A673 (cell line): Measurements from ENCODE around the gene WDR37.

Experiments used
- EZH2 ChIP-seq: fragments of 200-600 bp; sonication (generic); IDR thresholded peaks from 2 replicates; pipeline ENCODE4 v1.6.1; 2017; ENCODE audit warnings: borderline replicate concordance, low read depth, mild to moderate bottlenecking, mixed read lengths, antibody characterized with exemption, low read length; ENCODE audit not compliant: poor library complexity, severe bottlenecking
- TF ChIP-seq, protein P1 (sequence below): fragments of 300-800, 200-600 bp; sonication (generic); conservative IDR thresholded peaks from 2 replicates; pipeline ENCODE4 v1.5.1; 2017; ENCODE audit warnings: low read depth, mild to moderate bottlenecking, antibody characterized with exemption, low read length, moderate library complexity, mixed read lengths

DNA sequence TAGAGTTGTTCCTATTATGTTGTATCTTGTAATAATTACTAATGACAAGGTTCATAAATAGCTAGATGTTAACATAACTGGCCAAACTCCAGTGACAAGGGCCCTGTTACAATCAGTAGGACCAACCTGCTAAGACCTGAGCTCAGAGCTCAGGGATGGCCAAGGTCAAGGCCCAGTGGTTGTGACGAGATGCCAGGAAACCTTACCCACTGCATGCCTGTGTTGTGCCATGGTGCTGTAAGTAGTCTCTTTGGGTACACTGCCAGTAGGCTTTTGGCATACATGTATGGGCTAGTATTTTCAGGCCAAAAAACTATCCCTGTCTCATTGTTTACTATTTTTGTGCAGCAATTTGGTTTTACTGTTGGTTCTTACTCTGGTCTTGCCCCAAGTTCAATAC, 22.6 kb upstream of the WDR37 start:
- TF ChIP-seq, protein P1, sequence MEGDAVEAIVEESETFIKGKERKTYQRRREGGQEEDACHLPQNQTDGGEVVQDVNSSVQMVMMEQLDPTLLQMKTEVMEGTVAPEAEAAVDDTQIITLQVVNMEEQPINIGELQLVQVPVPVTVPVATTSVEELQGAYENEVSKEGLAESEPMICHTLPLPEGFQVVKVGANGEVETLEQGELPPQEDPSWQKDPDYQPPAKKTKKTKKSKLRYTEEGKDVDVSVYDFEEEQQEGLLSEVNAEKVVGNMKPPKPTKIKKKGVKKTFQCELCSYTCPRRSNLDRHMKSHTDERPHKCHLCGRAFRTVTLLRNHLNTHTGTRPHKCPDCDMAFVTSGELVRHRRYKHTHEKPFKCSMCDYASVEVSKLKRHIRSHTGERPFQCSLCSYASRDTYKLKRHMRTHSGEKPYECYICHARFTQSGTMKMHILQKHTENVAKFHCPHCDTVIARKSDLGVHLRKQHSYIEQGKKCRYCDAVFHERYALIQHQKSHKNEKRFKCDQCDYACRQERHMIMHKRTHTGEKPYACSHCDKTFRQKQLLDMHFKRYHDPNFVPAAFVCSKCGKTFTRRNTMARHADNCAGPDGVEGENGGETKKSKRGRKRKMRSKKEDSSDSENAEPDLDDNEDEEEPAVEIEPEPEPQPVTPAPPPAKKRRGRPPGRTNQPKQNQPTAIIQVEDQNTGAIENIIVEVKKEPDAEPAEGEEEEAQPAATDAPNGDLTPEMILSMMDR, result no peak
- TF ChIP-seq EZH2, result no peak
